K562 (cell line): ENCODE data around the gene ZC3H13. TPM values are rescaled to one million over a fixed set of nuclear protein-coding genes. Genes with fewer than 3 reads are reported as not detected.

ENCODE experiments used
- ARID3A ChIP-seq: IDR thresholded peaks from 2 replicates; pipeline ENCODE4 v1.6.1; 2012; ENCODE audit warnings: low read depth, low read length, improper control_type of control experiment, borderline replicate concordance
- E2F3 ChIP-seq: fragments of 250-450 bp; sonication (Bioruptor Pico); IDR thresholded peaks from 2 replicates; pipeline ENCODE4 v1.4.0; 2020; ENCODE audit warnings: mild to moderate bottlenecking
- ILF3 ChIP-seq: fragments of 450-650 bp; IDR thresholded peaks from 2 replicates; pipeline ENCODE4 v1.6.1; 2018; ENCODE audit warnings: antibody characterized with exemption, mild to moderate bottlenecking, moderate library complexity, borderline replicate concordance
- RBM15 ChIP-seq: fragments of 200-400 bp; formaldehyde crosslinking; IDR thresholded peaks from 2 replicates; pipeline ENCODE4 v1.6.1; 2018; ENCODE audit warnings: mild to moderate bottlenecking, low read length, moderate library complexity; ENCODE audit not compliant: insufficient read depth
- SMAD2 ChIP-seq: fragments of 150-350 bp; IDR thresholded peaks from 2 replicates; pipeline ENCODE4 v1.6.1; 2014; ENCODE audit warnings: low read depth, mild to moderate bottlenecking, low read length
- TBP ChIP-seq: optimal IDR thresholded peaks from 2 replicates; pipeline ENCODE3; 2011; ENCODE audit warnings: low read depth, low read length, improper control_type of control experiment
- TRIM28 ChIP-seq: fragments of 450-650 bp; IDR thresholded peaks from 2 replicates; pipeline ENCODE4 v1.6.1; 2017
- ZNF384 ChIP-seq: IDR thresholded peaks from 2 replicates; pipeline ENCODE4 v1.6.1; 2012; ENCODE audit warnings: low read depth, low read length, improper control_type of control experiment
- polyA plus RNA-seq, 8 experiments: library from polyadenylated mRNA; depleted of rRNA in 4 of 8; stranded (reverse) in 5 of 8; unstranded in 3 of 8; fragments of >200 nt; fragmentation: Nextera tagmentation in 2 of 8; fragmentation: Illumina TruSeq in 1 of 8; extraction: Ambion mirVana in 2 of 8; extraction: Trizol in 1 of 8; gene quantifications; 2 replicates each; pipeline versions ENCODE4 v1.2.1 to v1.2.3, GENCODE V29; 2011 to 2014; ENCODE audit warnings: inconsistent platforms in 1 of 8, missing spikeins in 1 of 8
- total RNA-seq, 7 experiments: library from RNA; depleted of rRNA in 6 of 7; stranded (reverse); fragments of >200 nt in 6 of 7; fragmentation: Illumina TruSeq in 2 of 7; extraction: Trizol in 2 of 7; gene quantifications; 2 replicates each; pipeline versions ENCODE4 v1.2.1 to v1.2.3, GENCODE V29; 2011 to 2021; ENCODE audit warnings: low replicate concordance in 1 of 7
- TF ChIP-seq, protein P1 (sequence below): sonication (generic); IDR thresholded peaks from 2 replicates; pipeline ENCODE4 v1.6.1; 2016
- TF ChIP-seq, protein P2 (sequence below): fragments of 250-450 bp; sonication (Bioruptor Pico); IDR thresholded peaks from 2 replicates; pipeline ENCODE4 v1.6.1; 2021; ENCODE audit warnings: mild to moderate bottlenecking
- TF ChIP-seq, protein P3 (sequence below): sonication (generic); formaldehyde crosslinking; IDR thresholded peaks from 2 replicates; pipeline ENCODE4 v1.8.0; 2022; ENCODE audit warnings: mild to moderate bottlenecking, missing genetic modification reagents

The ZC3H13 gene
- total and polyA plus RNA-seq, 9 of the 15 experiments (the other 6 are each of a cell fraction or from before 2014, with no cell fraction given): 4.9 to 27.6 (median 12.1) TPM

- TF ChIP-seq ARID3A (no peak), RBM15 (no peak), SMAD2 (no peak), TRIM28 (no peak), ZNF384 (no peak), TBP (no peak), E2F3 (no peak), ILF3 (no peak)
- TF ChIP-seq, protein P1, sequence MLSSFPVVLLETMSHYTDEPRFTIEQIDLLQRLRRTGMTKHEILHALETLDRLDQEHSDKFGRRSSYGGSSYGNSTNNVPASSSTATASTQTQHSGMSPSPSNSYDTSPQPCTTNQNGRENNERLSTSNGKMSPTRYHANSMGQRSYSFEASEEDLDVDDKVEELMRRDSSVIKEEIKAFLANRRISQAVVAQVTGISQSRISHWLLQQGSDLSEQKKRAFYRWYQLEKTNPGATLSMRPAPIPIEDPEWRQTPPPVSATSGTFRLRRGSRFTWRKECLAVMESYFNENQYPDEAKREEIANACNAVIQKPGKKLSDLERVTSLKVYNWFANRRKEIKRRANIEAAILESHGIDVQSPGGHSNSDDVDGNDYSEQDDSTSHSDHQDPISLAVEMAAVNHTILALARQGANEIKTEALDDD: no peak
- TF ChIP-seq, protein P2, sequence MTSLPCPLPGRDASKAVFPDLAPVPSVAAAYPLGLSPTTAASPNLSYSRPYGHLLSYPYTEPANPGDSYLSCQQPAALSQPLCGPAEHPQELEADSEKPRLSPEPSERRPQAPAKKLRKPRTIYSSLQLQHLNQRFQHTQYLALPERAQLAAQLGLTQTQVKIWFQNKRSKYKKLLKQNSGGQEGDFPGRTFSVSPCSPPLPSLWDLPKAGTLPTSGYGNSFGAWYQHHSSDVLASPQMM (CRISPR knock-in tag): no peak
- TF ChIP-seq, protein P3, sequence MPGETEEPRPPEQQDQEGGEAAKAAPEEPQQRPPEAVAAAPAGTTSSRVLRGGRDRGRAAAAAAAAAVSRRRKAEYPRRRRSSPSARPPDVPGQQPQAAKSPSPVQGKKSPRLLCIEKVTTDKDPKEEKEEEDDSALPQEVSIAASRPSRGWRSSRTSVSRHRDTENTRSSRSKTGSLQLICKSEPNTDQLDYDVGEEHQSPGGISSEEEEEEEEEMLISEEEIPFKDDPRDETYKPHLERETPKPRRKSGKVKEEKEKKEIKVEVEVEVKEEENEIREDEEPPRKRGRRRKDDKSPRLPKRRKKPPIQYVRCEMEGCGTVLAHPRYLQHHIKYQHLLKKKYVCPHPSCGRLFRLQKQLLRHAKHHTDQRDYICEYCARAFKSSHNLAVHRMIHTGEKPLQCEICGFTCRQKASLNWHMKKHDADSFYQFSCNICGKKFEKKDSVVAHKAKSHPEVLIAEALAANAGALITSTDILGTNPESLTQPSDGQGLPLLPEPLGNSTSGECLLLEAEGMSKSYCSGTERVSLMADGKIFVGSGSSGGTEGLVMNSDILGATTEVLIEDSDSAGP: no peak
These were observed 100.8 kb downstream of the ZC3H13 start (continued) for GRCh38 chr13:45951724-45952123.
